Liver (tissue), 9 donors: ENCODE measurements around the gene GNG2. TPM values are rescaled to one million over a fixed set of nuclear protein-coding genes. Genes with fewer than 3 reads are reported as not detected.

Source experiments
- DNase-seq: peaks from one replicate; pipeline ENCODE4 v3.0.0-alpha.2; 2017; ENCODE audit warnings: low spot score
- H3K27ac ChIP-seq, 2 donors: one replicate each; pipeline ENCODE4 v1.7.0; 2013; ENCODE audit warnings: inconsistent platforms in 2 of 2, low read length in 2 of 2, control low read depth in 1 of 2, low read depth in 1 of 2, mild to moderate bottlenecking in 1 of 2
- H3K27me3 ChIP-seq, 4 donors: one replicate each; pipeline versions ENCODE4 v1.6.1 to v1.7.0; 2013; ENCODE audit warnings: low read length in 3 of 4, inconsistent platforms in 1 of 4, mild to moderate bottlenecking in 1 of 4, moderate library complexity in 1 of 4; ENCODE audit not compliant: control insufficient read depth in 4 of 4, insufficient read depth in 4 of 4
- H3K36me3 ChIP-seq, 4 donors: one replicate each; pipeline versions ENCODE4 v1.6.1 to v1.7.0; 2013; ENCODE audit warnings: low read length in 3 of 4, mild to moderate bottlenecking in 3 of 4, low read depth in 1 of 4, moderate library complexity in 1 of 4; ENCODE audit not compliant: control insufficient read depth in 4 of 4, insufficient read depth in 3 of 4
- H3K4me1 ChIP-seq, 4 donors: one replicate each; pipeline versions ENCODE4 v1.6.1 to v1.7.0; 2013; ENCODE audit warnings: low read length in 3 of 4, mild to moderate bottlenecking in 3 of 4, moderate library complexity in 1 of 4; ENCODE audit not compliant: control insufficient read depth in 4 of 4, insufficient read depth in 4 of 4
- H3K4me3 ChIP-seq, 3 donors: one replicate each; pipeline versions ENCODE4 v1.6.1 to v1.7.0; 2013; ENCODE audit warnings: low read length in 3 of 3, control low read depth in 1 of 3, low read depth in 1 of 3, mild to moderate bottlenecking in 1 of 3
- H3K9ac ChIP-seq, 2 donors: one replicate each; pipeline ENCODE4 v1.7.0; 2013; ENCODE audit warnings: low read length in 2 of 2, mild to moderate bottlenecking in 2 of 2, moderate library complexity in 2 of 2, control low read depth in 1 of 2, low read depth in 1 of 2
- H3K9me3 ChIP-seq, 4 donors: one replicate each; pipeline versions ENCODE4 v1.6.1 to v1.7.0; 2013; ENCODE audit warnings: low read length in 3 of 4; ENCODE audit not compliant: control insufficient read depth in 4 of 4
- EGR1 ChIP-seq, 2 donors: IDR thresholded peaks; 2 replicates each; pipeline ENCODE4 v1.6.1; 2016 to 2018; ENCODE audit warnings: antibody characterized with exemption in 2 of 2, low read depth in 2 of 2
- HNF4G ChIP-seq: IDR thresholded peaks from 2 replicates; pipeline ENCODE4 v1.6.1; 2016; ENCODE audit warnings: antibody characterized with exemption
- MAX ChIP-seq: IDR thresholded peaks from 2 replicates; pipeline ENCODE4 v1.6.1; 2016; ENCODE audit warnings: antibody characterized with exemption
- NR2F2 ChIP-seq: IDR thresholded peaks from 2 replicates; pipeline ENCODE4 v1.6.1; 2016; ENCODE audit warnings: antibody characterized with exemption
- RAD21 ChIP-seq, 2 donors: IDR thresholded peaks; 2 replicates each; pipeline ENCODE4 v1.6.1; 2016; ENCODE audit warnings: antibody characterized with exemption in 2 of 2, mild to moderate bottlenecking in 2 of 2
- REST ChIP-seq: IDR thresholded peaks from 2 replicates; pipeline ENCODE4 v1.6.1; 2016; ENCODE audit warnings: antibody characterized with exemption, mild to moderate bottlenecking
- RXRA ChIP-seq, 2 donors: IDR thresholded peaks; 2 replicates each; pipeline ENCODE4 v1.6.1; 2017 to 2018; ENCODE audit warnings: antibody characterized with exemption in 2 of 2, mild to moderate bottlenecking in 1 of 2
- TAF1 ChIP-seq: conservative IDR thresholded peaks from 2 replicates; pipeline ENCODE4 v1.6.1; 2016; ENCODE audit warnings: antibody characterized with exemption, mild to moderate bottlenecking
- ZBTB33 ChIP-seq: IDR thresholded peaks from 2 replicates; pipeline ENCODE4 v1.6.1; 2016; ENCODE audit warnings: antibody characterized with exemption
- WGBS: extraction: QIAGEN DNeasy Blood & Tissue Kit; methylation state at CpG from one replicate; pipeline ENCODE4 v1.1.7; 2013; 5-methylcytosine and 5-hydroxymethylcytosine counted together
- polyA plus RNA-seq, 2 donors: library from polyadenylated mRNA; stranded (reverse) in 1 of 2; unstranded in 1 of 2; fragments of 200-250 nt in 1 of 2; fragments of >200 nt in 1 of 2; fragmentation: Nextera tagmentation in 1 of 2; extraction: Ambion mirVana in 1 of 2; gene quantifications; one replicate each; pipeline versions ENCODE4 v1.2.1 to v1.2.3, GENCODE V29; 2013 to 2015
- total RNA-seq, 2 donors: library from RNA; depleted of rRNA; stranded (reverse); fragments of >200 nt; gene quantifications; one replicate each; pipeline ENCODE4 v1.2.3, GENCODE V29; 2014
- donor health status: healthy.
- donor health status: healthy.
- donor health status: healthy.
- donor health status: healthy.
- donor health status: healthy.

Gene GNG2
- total RNA-seq (10 to 100 TPM in 1 of 2 donors, 1 to 10 TPM in 1; 5.2 to 11.2 TPM), polyA plus RNA-seq (1 to 10 TPM; 3.5 to 3.7 TPM)

GRCh38 chr14:51860164-51860824, at the start of gene GNG2:
TSS of gene GNG2 (plus strand) at chr14:51860612. CDS start at chr14:51950679, 90,067 bp downstream.
- peak within 1 kb of the TSS; percentile 4 to 69 for H3K9ac ChIP-seq
- DNase-seq: peak; percentile 66
- TF ChIP-seq ZBTB33: no peak
- TF ChIP-seq RXRA (IDR thresholded peaks at IDR 0.05): no peak
- TF ChIP-seq NR2F2: no peak
- TF ChIP-seq TAF1: no peak
- TF ChIP-seq MAX: peak; percentile 8
- TF ChIP-seq RAD21 (IDR thresholded peaks at IDR 0.05): peak; percentile 19 to 25
- no peak for TF ChIP-seq EGR1 (IDR thresholded peaks at IDR 0.05; ENCODE audit: low read depth in 2 of 2)
- 9% methylated on average over 22 of the region's 22 CpGs for WGBS
- H3K36me3 ChIP-seq: no peaks in the 10 kb centered on the region
- peak within 1 kb of the TSS; percentile 47 to 63 for H3K27ac ChIP-seq
- H3K4me1 ChIP-seq: peaks cover 0 to 3% (median 1%) of the 10 kb centered on the region in 4 donors
- H3K4me3 ChIP-seq: peak within 1 kb of the TSS; percentile 13 to 54 (median 47)
- H3K9me3 ChIP-seq: no peaks in the 10 kb centered on the region
- no peaks in the 10 kb centered on the region for H3K27me3 ChIP-seq

GRCh38 chr14:51811706-51812105, 48.7 kb upstream of the GNG2 start:
- Histone ChIP-seq H3K4me1 (no peaks in the 10 kb centered on the region), H3K9ac (no peak overlapping the region), H3K9me3 (peaks cover 0 to 4% (median 2%) of the 10 kb centered on the region in 4 donors), H3K27ac (no peak overlapping the region), H3K36me3 (no peaks in the 10 kb centered on the region), H3K27me3 (no peaks in the 10 kb centered on the region), H3K4me3 (no peak overlapping the region)
- no peak for DNase-seq
- TF ChIP-seq REST: no peak

- no peaks in the 10 kb centered on the region for H3K4me1 ChIP-seq
- no peaks in the 10 kb centered on the region for H3K27me3 ChIP-seq
- no peaks in the 10 kb centered on the region for H3K9me3 ChIP-seq
- H3K27ac ChIP-seq: no peak overlapping the region
- no peak for DNase-seq
- H3K4me3 ChIP-seq: no peak overlapping the region
- WGBS: 64% methylated on average over 15 of the region's 15 CpGs
- H3K9ac ChIP-seq: no peak overlapping the region
- H3K36me3 ChIP-seq: no peaks in the 10 kb centered on the region
- TF ChIP-seq HNF4G: no peak
- TF ChIP-seq EGR1 (IDR thresholded peaks at IDR 0.05; ENCODE audit: low read depth in 2 of 2): no peak
Observed at GRCh38 chr14:51816031-51816430, 44.4 kb upstream of the GNG2 start.
